NCI-H2029 treated with DMSO at 0.1 percent for 48 hours (cell line): ENCODE results near the gene STYXL2.

Experiments
- DNase-seq: peaks from one replicate; lab custom pipeline; 2025; lab: John Stamatoyannopoulos, UW

STYXL2 gene

DNA sequence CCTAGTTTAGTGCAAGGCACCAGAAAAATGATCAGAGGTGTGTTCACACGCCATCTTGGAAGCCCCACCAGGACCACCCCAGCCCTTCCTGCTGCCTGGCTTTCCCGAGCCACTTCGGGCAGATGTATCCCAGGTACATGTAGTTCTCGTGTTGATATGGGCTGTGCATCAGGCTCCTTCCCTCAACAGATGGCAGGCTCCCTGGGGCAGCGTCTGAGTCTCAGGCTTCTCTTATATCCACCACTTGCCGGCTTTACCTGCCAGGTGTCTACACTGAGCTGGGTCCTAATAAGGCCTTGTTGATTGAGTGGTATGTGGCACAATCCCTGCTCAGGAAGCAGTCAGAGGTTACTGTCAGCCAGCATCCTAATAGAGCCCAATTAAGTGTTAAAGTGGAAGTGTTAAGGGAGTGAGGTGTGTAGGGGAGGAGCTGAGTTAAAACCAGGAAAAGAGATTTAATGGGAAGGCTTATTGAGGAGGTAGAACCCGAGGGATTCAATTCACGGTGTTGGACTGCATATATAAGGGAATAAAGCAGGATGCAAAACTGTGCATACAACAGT, 12.2 kb upstream of the STYXL2 start:
- no peak for DNase-seq

DNA sequence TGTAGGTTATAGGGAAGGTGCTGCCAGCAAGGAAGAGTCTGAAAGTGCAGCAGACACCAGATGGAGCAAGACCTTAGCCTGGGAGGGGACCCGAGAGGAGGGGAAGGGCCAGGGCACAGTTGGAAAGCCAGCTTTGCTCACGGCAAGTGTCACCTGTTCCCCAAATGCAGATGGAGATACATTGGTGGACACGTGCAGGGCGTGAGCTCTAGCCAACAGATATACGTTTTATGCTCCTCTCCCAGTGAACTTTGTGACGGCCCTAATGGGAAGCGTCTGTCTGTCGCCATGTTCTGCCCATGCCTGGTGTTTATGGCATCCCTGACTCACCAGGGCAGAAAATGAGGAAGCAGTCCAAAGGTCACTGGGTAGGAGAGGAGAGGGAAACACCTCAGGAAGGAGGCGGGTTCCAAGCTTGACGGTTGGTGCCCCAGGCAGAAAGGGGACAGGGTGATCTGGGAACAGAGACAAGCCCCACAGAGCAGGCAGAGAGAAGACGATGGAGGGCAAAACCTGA, 11.3 kb upstream of the STYXL2 start:
- no peak for DNase-seq

DNA sequence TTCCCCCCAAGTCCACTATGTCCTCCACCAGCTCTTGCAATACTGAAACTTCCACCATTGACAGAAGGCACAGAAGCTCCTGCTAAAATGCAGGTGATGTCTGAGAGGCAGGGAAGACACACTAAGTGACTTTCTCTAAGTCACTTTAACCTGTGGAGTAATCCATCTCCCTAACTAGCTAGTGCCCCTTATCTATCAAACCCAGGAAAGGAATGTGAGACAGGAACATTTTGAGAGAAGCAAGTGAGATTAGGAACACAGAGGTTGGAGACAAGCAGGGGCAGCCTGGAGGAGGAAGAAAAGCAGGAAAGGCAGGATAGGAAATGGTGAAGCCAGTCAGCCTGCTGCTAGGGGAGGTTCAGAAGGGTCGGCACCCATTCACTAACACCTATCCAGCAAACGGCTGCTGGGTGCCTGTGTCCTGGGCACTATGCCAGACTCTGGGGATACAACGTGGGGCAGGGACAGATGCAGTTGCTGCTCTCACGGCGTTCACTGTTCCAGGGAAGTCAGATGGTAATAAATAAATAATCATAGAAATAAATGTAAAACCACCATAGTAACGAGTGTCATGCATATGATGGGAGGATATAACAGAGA, 10.7 kb upstream of the STYXL2 start:
- no peak for DNase-seq

DNA sequence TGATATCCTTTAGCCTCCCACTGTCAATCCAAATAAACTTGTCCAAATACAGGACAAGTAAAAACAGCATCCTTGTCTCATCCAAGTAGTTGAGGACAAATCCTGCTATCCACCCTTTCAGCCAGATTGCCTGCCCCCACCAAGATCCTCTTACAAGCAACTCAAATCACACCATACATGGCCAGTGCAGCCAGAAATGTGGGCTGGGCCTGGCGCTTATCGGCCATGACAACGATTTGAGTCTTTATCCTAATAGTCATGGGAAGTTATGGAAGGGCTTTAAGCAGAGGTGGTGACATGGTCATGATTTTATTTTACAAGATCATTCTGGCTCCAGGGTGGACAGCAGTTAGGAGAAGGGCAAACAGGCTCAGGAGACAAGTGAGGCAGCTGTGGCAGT, 10.0 kb upstream of the STYXL2 start:
- DNase-seq, result no peak

DNA sequence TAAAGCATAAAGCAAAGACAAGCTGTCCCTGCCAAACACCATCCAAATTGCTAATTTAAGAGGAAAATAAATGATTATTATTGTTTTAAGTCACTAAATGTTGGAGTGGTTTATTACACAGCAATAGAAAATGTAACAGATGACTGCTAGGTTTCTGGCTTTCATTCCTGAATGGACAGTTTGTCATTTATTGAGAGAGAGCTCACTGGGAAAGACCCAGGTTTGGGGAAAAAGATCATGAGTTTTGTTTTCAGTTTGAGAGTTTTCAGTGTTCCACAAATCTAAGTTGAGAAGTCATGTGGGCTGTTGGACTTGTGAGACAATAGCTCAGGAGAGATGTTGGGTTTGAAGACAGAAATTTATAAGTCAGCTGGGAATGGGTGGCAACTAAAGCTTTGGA, 9.1 kb upstream of the STYXL2 start:
- DNase-seq, result no peak

DNA sequence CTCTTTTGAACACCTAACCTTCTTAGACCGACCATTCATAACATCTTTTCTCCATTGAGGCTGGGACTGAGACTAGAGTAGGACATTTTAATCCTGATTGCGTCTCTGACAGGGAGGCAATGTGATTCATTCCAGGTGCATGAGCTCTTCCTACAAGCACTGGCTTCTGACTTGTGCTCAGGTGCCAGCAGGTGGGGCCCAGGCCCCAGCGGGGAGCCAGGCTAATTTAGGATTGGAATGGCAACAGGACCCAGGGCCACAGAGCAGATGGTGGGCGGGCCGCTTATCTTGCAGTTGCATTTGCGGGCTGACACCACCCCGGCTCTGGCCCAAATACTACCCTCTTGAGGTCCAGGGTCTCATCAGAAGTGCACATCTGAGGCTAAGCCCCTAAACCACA, 7.8 kb upstream of the STYXL2 start:
- DNase-seq, result no peak

DNA sequence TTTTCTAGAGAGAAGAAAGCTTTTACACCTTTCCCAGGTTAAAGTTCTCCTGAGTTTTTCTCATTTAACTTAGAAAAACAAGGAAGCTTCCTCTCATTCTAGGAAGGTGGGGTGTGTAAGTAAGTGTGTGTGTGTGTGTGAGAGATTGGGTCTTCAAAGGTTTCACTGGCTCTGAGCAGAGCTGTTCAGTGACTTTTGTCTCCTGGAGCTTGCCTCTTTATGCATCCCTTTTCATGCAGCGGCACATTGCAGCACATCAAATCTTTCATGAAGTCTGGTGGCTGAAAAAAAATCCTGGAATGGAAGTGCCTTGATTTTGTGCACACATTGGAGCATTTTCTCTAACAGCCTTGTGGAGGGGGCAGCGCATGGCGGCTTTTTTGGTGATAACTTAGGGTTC, 7.1 kb upstream of the STYXL2 start:
- DNase-seq, result no peak

DNA sequence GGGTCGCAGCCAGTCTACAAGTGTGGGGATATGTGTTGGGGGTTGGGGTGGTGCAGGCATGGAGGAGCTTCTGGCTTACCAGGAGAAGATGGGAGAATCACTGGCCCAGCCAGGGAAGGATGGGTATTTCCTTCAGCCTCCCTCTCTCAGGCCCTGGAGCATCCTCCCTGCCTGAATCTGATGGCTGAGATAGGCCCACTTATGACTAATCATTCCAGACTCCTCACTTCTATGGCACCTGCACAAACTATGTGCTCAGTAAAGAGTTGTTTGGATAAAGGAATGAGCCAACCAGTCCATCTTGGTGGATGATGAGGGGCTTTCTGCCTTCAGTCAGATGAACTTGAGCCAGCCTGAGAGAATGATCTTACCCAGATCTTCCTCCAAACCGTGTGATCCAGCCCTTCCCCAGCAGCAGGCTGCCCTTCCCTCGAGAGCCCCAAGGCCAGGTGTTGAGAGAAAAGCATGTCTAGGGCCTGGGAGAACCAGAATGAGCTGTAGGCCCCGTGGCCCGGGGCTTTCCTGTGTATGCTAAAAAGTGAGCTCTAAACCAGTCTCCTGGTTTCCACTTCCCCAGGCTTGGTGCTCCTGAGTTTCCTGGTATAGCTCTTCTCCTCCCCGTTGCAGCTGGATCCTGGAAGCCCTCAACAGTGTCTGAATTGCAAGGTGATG, 5.0 kb upstream of the STYXL2 start:
- no peak for DNase-seq

DNA sequence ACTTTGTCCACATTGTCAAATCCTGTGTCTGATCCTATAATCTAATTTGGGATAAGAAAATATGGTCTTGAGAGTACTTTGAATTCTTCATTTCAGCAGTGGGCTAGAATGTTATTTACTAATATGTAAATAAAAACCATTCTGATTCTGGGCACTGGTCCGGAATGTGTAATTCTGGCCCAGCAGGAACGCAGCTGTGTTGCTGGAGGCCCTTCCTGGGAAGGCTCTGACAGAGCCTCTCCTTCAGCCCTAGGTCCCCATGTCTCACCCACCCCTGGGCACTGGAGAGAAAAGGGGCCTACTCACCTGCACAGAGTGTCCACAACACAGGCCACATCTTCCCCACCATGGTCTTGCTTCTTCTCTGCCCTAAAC, 3.9 kb upstream of the STYXL2 start:
- no peak for DNase-seq

DNA sequence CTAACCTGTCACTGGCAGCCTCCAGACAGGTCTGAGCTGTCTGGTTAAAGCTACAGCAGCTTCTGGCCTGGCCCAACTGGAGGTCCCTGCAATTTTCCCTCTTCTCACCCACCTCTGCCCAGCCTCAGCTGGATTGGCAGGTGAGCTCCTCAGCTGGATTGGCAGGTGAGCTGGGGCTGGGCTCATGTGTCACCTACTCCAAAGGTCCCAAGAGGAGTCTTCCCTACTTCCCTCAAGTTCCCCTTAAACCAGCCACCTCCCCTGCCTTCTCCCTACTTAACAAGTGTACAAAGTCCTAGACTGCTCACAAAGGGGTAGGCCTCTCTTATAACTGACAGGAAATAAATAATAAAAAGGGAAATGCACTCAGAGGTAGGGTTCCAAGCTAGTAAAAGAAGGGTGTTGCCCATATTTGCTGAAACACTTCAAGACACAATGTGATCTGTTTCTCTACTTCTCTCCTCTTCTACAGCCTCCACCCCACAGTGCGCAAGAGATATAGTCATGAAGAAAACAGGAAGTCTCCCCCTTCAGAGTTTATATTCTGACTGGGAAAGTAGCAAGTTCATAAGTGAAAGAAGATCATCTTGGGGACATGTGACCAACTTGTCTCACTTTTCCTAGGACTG, 3.4 kb upstream of the STYXL2 start, which contains the start of gene GPA33:
Gene GPA33, minus strand, starts transcription at position 64 of the 629 bp plus-strand sequence. CDS start 90 bp downstream, outside the sequence.
- no peak for DNase-seq

DNA sequence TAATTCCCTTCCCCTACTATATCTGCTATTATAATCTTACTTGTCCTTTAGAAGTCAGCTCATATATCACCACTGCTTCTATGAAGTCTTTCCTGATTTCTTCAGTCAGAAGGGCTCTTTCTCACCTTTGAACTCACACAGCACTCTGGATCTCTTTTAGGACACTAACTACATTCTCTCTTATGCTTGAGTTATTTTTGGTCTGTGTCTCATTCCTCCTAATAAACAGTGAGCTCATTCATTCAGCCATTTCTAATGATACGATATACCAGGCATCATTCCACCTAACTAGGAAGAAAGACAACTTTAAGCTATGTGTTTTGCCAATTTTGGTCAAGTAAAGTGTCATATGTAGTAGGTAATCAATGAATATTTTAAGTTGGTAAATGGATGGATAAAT, 1.2 kb upstream of the STYXL2 start:
- no peak for DNase-seq

DNA sequence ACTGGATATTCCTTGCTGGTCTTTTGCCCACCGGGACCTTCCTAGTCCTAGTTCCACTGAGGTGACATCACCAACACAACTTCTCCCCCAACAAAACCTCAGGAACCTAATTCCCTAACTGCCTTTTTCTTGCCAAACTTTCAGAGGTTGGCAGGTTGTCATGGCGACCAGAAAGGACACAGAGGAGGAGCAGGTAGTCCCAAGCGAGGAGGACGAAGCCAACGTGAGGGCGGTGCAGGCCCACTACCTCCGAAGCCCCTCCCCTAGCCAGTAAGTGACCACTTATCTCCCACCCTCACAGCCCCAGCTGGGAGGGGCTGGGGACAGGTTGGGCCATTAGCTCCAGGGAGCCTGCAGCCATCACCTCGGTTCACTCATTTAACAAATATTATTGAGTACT, 815 bp downstream of the STYXL2 start:
- DNase-seq, result no peak

DNA sequence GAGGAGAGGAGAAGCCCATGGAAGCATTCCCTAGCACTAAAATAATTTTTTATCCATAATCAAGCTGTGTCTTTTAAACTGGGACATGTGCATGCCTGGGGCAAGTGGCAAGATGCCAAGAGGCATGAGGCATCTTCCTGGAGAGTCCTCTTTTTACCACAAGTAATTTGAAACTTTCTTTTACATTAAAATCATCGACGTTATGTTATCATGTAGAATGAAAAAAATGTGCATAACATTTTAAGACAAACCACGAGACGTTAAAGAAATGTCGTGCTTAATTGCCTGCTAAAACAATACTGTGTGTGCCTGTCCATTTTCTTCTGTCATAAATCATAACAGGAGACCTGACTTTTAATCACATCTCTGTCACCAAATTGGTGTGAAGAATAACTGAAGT, 1.5 kb downstream of the STYXL2 start:
- no peak for DNase-seq

DNA sequence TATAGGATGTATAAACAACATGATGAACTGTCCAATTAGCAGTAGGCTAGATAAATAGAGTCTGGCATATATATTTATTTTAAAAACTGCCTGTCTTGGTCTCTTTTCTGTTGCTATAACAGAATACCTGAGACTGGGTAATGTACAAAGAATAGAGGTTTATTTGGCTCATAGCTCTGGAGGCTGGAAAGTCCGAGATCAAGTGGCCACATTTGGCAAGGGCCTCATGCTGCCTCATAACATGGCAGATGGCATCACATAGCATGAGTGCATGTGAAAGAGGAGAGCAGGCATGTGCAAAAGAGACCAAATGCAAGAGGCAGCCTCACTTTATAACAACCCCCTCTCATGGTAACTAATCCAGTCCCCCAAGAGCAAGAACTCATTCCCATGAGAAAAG, 6.0 kb downstream of the STYXL2 start:
- no peak for DNase-seq

DNA sequence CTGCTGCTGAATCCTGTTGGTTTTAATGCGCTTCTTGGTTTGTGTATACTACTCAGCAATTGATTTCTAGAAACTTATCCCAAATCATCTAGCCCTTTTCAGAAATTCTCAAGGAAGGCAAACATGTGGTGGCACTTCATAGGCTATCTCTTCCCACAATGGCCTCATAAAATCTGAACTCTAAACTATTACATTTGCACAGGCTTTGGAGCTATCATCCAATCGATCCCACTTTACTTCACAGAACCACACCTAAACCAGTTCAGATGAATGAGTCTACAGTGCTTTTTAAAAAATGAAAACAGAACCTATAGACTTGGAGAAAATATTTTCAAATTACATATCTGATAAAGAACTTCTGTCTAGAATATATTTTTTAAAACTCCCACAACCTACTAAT, 6.9 kb downstream of the STYXL2 start:
- DNase-seq, result no peak

DNA sequence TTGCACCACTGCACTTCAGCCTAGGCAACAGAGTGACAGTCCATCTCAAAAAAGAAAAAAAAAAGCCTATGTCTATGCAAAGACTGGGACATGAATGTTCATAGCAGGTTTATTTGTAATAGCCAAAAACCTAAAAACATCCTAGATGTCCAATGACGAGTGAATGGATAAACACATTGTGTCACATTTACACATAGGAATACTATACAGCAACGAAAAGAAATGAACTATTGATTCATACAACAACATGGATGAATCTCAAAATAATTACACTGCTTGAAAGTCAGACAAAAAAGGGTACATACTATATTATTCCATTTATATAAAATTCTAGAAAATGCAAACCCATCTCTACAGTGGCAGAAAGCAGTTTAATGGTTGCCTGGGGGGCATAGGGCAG, 7.9 kb downstream of the STYXL2 start:
- no peak for DNase-seq

DNA sequence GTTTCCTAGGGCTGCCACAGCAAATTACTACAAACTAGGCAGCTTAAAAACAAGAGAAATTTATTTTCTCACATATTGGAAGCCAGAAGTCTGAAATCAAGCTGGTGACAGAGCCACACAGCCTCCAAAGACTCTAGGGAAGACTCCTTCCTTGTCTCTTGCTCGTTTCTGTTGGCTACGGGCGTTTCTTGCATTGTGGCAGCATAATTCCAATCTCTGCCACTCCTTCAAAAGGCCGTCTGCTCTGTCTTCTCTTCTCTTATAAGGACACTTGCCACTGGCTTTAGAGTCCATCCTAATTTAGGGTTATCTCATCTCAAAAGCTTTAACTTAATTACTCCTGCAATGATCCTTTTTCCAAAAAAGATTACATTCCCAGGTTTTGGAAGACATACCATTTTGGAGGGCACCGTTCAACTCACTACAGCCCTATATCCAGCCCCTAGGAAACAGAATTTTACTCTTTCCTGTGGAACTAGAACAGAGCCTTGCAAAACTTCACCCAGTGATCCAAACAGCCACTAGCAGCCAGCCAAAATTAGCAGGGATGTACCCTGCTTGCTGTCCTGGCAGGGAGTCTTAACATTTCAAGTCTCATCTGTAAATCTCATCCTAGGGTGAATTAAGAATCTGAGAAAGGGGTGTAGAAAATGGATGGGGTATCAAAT, 9.2 kb downstream of the STYXL2 start:
- no peak for DNase-seq

DNA sequence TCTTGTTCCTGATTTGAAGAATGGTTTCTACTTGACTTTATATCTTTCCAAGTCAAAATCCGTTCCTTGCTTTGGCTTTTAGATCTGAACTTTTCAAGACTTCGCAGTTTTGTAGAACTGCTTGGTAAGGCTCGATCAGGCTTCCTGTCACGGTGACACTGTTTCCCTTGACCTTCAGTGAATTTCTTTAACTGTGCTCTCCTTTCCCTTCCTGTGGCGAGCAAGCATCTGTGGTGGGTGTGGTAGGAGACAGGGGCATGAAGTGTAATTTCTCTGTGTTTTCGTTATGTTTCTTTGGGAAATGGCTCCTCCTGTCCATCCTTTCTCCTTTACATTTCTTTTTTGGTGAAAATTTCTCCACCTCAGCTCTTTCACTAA, 10.4 kb downstream of the STYXL2 start:
- DNase-seq, result no peak

DNA sequence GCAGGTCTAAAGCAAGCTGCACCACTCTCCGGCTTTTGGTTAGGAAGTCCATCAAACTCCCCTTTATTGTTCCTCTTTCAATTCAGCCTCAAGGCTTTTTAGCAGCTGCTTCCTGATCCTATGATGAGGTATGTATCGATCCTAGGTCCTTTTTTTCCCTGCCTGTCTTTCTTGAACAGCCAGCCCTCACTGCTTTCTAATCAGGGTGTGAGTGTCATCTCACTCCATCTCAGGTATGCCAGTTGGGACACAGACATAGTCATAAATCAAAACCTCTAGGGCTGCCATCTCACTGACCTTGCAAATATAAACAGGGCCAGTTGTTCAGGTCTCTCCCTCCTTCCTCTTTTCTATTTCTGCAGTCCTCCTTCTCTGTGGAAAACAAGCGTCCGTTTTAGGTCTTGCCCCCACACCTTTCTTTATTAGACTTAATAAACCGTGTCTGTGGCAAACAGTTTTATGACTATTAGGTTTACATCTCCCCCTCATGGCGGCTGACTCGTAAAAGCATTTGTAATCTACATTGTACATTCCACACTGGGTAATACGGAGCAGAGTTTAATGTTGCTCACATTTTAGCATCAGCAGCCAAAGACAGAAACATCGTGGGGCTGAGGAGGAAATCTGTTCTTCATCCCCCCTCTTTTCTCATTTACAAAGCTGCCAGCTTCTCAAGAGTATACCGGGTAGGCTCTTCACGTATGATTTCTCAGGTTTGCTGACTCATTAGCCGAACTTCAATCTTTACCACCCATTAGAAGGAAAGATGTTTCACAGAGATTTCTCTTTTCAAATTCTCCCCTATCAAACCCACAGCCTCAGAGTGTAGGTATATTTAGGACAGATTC, 11.6 kb downstream of the STYXL2 start:
- DNase-seq, result no peak

DNA sequence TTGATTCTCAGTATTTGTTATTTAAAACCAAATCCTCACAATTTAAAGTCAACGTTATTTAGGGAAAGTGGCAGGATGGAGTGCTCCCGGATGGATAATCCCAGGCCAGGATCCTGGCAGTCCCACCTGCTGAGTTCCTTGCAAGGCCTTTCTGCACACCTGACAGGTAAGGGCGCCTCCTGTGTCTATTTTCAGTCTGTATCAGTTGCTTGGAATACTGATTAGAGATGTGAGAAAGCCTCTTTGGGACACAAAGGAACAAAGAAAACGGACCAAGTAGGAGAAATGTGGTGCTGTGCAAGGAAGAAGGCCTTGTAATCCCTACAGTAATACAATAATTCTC, 12.2 kb downstream of the STYXL2 start:
- no peak for DNase-seq

DNA sequence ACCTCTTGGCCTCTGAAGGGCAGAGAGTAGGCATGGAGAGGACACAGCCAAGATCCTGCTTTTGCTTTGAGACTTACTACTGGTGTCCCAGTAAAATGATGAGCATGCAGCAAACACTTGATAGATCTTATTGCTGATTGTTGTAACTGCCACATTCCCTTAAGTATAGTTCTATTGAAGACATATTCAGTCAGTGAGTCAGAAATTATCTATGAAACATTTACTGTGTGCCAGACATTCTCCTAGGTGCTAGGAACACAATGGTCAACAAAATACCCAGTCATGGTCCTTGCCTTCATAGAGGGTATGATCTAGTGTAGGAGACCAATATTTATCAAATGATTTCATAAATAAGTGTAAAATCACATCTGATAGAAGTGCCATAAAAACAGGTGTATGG, 13.6 kb downstream of the STYXL2 start:
- no peak for DNase-seq

DNA sequence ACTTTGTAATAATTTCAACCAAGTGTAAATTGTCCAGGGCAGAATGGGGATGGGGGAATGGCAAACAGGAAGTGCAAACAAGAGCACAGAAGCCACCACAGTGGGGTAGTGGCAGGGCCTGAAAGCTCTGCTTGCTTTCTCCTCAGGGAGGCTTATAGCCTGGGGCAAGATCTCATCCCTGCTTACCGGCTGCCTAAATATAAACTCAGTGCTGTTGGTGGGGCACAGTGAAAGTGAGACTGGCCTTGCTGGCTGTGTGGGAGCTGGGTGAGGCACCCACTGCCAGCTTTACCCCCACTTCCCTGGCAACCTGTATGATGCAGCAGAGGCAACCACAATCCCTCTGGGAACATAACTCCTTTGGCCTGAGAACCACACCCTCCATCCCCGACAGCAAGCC, 15.2 kb downstream of the STYXL2 start:
- DNase-seq, result no peak
